HCT116 (cell line): ENCODE measurements around the gene RAB8A. TPM values are rescaled to one million over a fixed set of nuclear protein-coding genes. Genes with fewer than 3 reads are reported as not detected.

Experiments
- ATAC-seq: fragments of 200-7000 bp; cut with Tn5 transposase; 2 replicates; pipeline ENCODE4 v1.9.1; 2020; ENCODE audit warnings: mild to moderate bottlenecking, moderate library complexity
- BruUV-seq: library from RNA; stranded (reverse); fragments of 400-500 nt; replicated peaks from 2 replicates; lab custom pipeline; 2021; lab: Mats Ljungman, UMichigan
- CTCF ChIA-PET: fragments of 300-600 bp; sonication (Branson Sonifier 250); formaldehyde crosslinking; loops from one replicate; lab custom pipeline; 2021; ENCODE audit warnings: antibody characterized with exemption; lab: Charles Lee
- POLR2A ChIA-PET: fragments of 300-600, 350-600 bp; sonication (Branson Sonifier 250); formaldehyde crosslinking; loops from one replicate; lab custom pipeline; 2021; ENCODE audit warnings: antibody characterized with exemption; lab: Charles Lee
- RAD21 ChIA-PET, 2 experiments: fragments of 300-600 bp; sonication (Branson Sonifier 250); formaldehyde crosslinking; loops; one replicate each; lab custom pipeline; 2023; ENCODE audit warnings: low total read pairs in 2 of 2; ENCODE audit not compliant: uncharacterized antibody in 2 of 2, unreplicated experiment in 2 of 2, low non-redundant PET in 1 of 2; lab: Charles Lee
- DNase-seq: peaks from one replicate; pipeline ENCODE4 v3.0.0-alpha.2; 2010; ENCODE audit warnings: low read depth, low spot score
- H2AFZ ChIP-seq: fragments of 200-600 bp; shearing (Covaris generic), sonication (generic); 2 replicates; pipeline ENCODE4 v1.6.1; 2017; ENCODE audit warnings: low read depth, mixed run types, mixed read lengths, antibody characterized with exemption, low read length; ENCODE audit not compliant: poor library complexity, severe bottlenecking
- H3K27ac ChIP-seq: 2 replicates; pipeline ENCODE4 v1.5.1; 2012; ENCODE audit warnings: low read depth, low read length
- H3K27me3 ChIP-seq: fragments of 200-600 bp; sonication (generic); 2 replicates; pipeline ENCODE4 v1.6.1; 2016; ENCODE audit warnings: mixed run types, low read length, mixed read lengths; ENCODE audit not compliant: insufficient read depth
- H3K36me3 ChIP-seq, 2 experiments: fragments of 200-500 bp in 1 of 2; fragments of 200-600 bp in 1 of 2; sonication (Bioruptor generic) in 1 of 2; sonication (generic) in 1 of 2; 2 replicates each; pipeline versions ENCODE4 v1.5.1 to v1.6.1; 2014 to 2016; ENCODE audit warnings: low read length in 2 of 2, inconsistent platforms in 1 of 2, mixed read lengths in 1 of 2, mixed run types in 1 of 2; ENCODE audit not compliant: insufficient read depth in 2 of 2, control insufficient read depth in 1 of 2
- H3K4me1 ChIP-seq, 2 experiments: fragments of 200-600 bp in 1 of 2; sonication (generic) in 1 of 2; 2 replicates each; pipeline versions ENCODE4 v1.5.1 to v1.6.1; 2012 to 2017; ENCODE audit warnings: low read length in 2 of 2, inconsistent platforms in 1 of 2, mild to moderate bottlenecking in 1 of 2, mixed read lengths in 1 of 2, mixed run types in 1 of 2, moderate library complexity in 1 of 2; ENCODE audit not compliant: insufficient read depth in 2 of 2, control insufficient read depth in 1 of 2
- H3K4me2 ChIP-seq: fragments of 200-600 bp; sonication (generic); 2 replicates; pipeline ENCODE4 v1.6.1; 2017; ENCODE audit warnings: mixed run types, low read length, mixed read lengths
- H3K4me3 ChIP-seq, 2 experiments: fragments of 200-600 bp in 1 of 2; sonication (generic) in 1 of 2; replicated peaks in 1 of 2; 2 replicates each; pipeline ENCODE4 v1.5.1; 2011 to 2016; ENCODE audit warnings: low read length in 2 of 2, control low read depth in 1 of 2, low read depth in 1 of 2, mild to moderate bottlenecking in 1 of 2, mixed read lengths in 1 of 2, mixed run types in 1 of 2
- H3K79me2 ChIP-seq: fragments of 200-600 bp; sonication (generic); 2 replicates; pipeline ENCODE4 v1.6.1; 2017; ENCODE audit warnings: mild to moderate bottlenecking, mixed run types, low read length, moderate library complexity, mixed read lengths; ENCODE audit not compliant: insufficient read depth
- H3K9ac ChIP-seq: fragments of 200-600 bp; sonication (generic); 2 replicates; pipeline ENCODE4 v1.6.1; 2016; ENCODE audit warnings: low read length, mixed read lengths
- H3K9me2 ChIP-seq: fragments of 200-600 bp; sonication (generic), shearing (Covaris generic); 2 replicates; pipeline ENCODE4 v1.6.1; 2017; ENCODE audit warnings: mixed run types, mild to moderate bottlenecking, moderate library complexity; ENCODE audit not compliant: insufficient read depth
- H3K9me3 ChIP-seq, 2 experiments: fragments of 200-500 bp in 1 of 2; fragments of 200-600 bp in 1 of 2; sonication (Bioruptor generic) in 1 of 2; sonication (generic) in 1 of 2; 2 replicates each; pipeline ENCODE4 v1.6.1; 2014 to 2017; ENCODE audit warnings: low read length in 2 of 2, mixed read lengths in 2 of 2, inconsistent platforms in 1 of 2, low read depth in 1 of 2, mild to moderate bottlenecking in 1 of 2, mixed run types in 1 of 2, moderate library complexity in 1 of 2; ENCODE audit not compliant: control insufficient read depth in 1 of 2, insufficient read depth in 1 of 2
- H4K20me1 ChIP-seq: fragments of 200-600 bp; sonication (generic), shearing (Covaris generic); 2 replicates; pipeline ENCODE4 v1.6.1; 2017; ENCODE audit warnings: mixed run types, mild to moderate bottlenecking, moderate library complexity; ENCODE audit not compliant: insufficient read depth
- POLR2A ChIP-seq: IDR thresholded peaks from 2 replicates; pipeline ENCODE4 v1.7.0; 2011; ENCODE audit warnings: borderline replicate concordance; ENCODE audit not compliant: insufficient read depth, insufficient read length; ENCODE audit errors: extremely low read depth
- POLR2AphosphoS5 ChIP-seq: IDR thresholded peaks from 2 replicates; pipeline ENCODE4 v1.6.1; 2011; ENCODE audit warnings: mild to moderate bottlenecking, low read depth, low read length, moderate library complexity
- RAD21 ChIP-seq: IDR thresholded peaks from 2 replicates; pipeline ENCODE4 v1.6.1; 2012; ENCODE audit warnings: low read depth, mild to moderate bottlenecking
- REST ChIP-seq: IDR thresholded peaks from 2 replicates; pipeline ENCODE4 v1.6.1; 2012; ENCODE audit warnings: low read depth
- SIN3A ChIP-seq: IDR thresholded peaks from 2 replicates; pipeline ENCODE4 v1.6.1; 2012; ENCODE audit warnings: low read depth
- ZFX ChIP-seq: fragments of 450-650 bp; IDR thresholded peaks from 2 replicates; pipeline ENCODE4 v1.6.1; 2017
- intact Hi-C: fragments of 100-400 bp; cut with micrococcal nuclease; formaldehyde crosslinking; loops from 2 replicates; pipeline ENCODE4 v1.10.0; 2022
- total RNA-seq: library from RNA; stranded (reverse); gene quantifications from one replicate; pipeline ENCODE4 v1.2.1, GENCODE V29; 2021; ENCODE audit not compliant: unreplicated experiment

RAB8A gene
- total RNA-seq, 1 experiment from 2014 or later: 116 TPM

DNA sequence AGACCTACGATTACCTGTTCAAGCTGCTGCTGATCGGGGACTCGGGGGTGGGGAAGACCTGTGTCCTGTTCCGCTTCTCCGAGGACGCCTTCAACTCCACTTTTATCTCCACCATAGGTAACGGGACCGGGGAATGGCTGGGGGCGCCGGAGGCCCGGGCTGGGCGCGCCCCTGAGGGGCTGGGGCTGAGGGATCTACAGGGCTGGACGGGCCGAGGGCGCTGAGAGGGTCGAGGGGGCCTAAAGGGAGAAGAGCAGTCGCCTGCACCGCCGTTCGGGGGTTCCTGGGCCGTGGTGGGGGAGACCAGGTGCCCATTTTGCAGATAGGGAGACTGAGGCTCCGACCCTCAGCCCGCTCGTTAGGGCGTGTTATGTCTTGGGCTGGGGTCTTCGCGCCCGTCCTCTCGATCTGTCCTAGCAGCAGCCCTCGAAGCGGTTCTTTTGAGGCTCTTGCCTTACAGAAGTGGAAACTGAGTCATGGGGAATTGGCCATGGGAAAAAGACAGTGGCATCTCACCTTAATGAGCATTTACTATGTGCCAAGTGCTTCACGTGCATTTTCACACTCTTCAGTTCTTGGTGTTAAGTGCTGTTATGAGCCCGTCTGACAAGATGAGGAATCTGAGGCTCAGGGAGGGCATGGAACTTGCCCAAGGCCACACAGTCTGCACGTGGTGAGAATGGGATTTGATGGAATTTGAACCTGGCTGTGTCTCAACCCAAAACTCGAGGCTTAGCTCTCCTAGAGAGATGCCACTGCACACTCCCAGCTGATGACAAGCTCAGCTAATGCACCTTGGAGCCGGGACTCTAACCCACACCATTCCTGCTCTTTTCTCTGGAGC, 442 bp downstream of the RAB8A start:
- TSS peak; percentile 78 for BruUV-seq
- POLR2A ChIA-PET: no interaction called here

More for the DNA sequence above, 442 bp downstream of the RAB8A start:
- Histone ChIP-seq H3K27ac (peak overlapping the region; percentile 88), H3K9me2 (no peaks in the 10 kb centered on the region), H3K36me3 (peaks cover 0 to 9% of the 10 kb centered on the region in 2 experiments; a peak in 3 of 4 replicates), H3K79me2 (peaks cover 54% of the 10 kb centered on the region), H3K4me2 (peak overlapping the region; percentile 99), H3K27me3 (no peaks in the 10 kb centered on the region), H3K4me1 (peaks cover 14 to 37% of the 10 kb centered on the region in 2 experiments), H3K4me3 (peak overlapping the region; percentile 74 to 97), H4K20me1 (no peaks in the 10 kb centered on the region), H3K9me3 (no peaks in the 10 kb centered on the region), H3K9ac (peak overlapping the region; percentile 99), H2AFZ (no peak overlapping the region)
- ChIA-PET RAD21 (no interaction called here), CTCF (interaction anchor here (0.7 to 2.7 kb wide), 2 partner anchors 71 to 74 kb away, joined by 3 to 17 read pairs; partner anchors contain the start of gene FAM32A)
- DNase-seq (no peak), ATAC-seq (peak; percentile 2; the same call in 1 of the 2 replicates)
- TF ChIP-seq POLR2A (peak; percentile 61), REST (no peak), SIN3A (no peak), POLR2AphosphoS5 (peak; percentile 80), ZFX (no peak), RAD21 (no peak)
- intact Hi-C loops: loop anchor here (1.0 to 2.0 kb wide), 3 partner anchors 49 to 71 kb away; no protein-coding TSS in a partner anchor
